ENCODE data around the gene DPH2. TPM values are rescaled to one million over a fixed set of nuclear protein-coding genes. Genes with fewer than 3 reads are reported as not detected.

The DPH2 gene
- total RNA-seq, 4 donors from 2014 or later: 13.4 to 26.7 (median 22.3) TPM

GRCh38 chr1:43947061-43947873 is 22.5 kb upstream of the DPH2 start:
- Histone ChIP-seq H3K27me3 (no peaks in the 10 kb centered on the region), H3K9me3 (no peaks in the 10 kb centered on the region), H3K27ac (peak overlapping the region; percentile 96 to 98 (median 96)), H3K36me3 (no peaks in the 10 kb centered on the region), H3K4me3 (replicated peaks in 1 of 3) (peak overlapping the region; percentile 33 to 83 (median 75)), H3K4me1 (peaks cover 25 to 54% of the 10 kb centered on the region in 2 donors)
- WGBS, 2 donors: 3 to 10% methylated on average over 12 to 17 of the region's 27 CpGs
- TF ChIP-seq POLR2A (IDR thresholded peaks at IDR 0.05) (no peak), CTCF (IDR thresholded peaks at IDR 0.05) (no peak)
- intact Hi-C loops (cut with DNase I): no loop called here
- DNase-seq: no peak

GRCh38 chr1:43947874-43948437 is 21.9 kb upstream of the DPH2 start:
- Histone ChIP-seq H3K4me1 (peaks cover 25 to 54% of the 10 kb centered on the region in 2 donors), H3K27ac (peak overlapping the region in 1 of 3 donors; percentile 96), H3K36me3 (no peaks in the 10 kb centered on the region), H3K4me3 (replicated peaks in 1 of 3) (peak overlapping the region in 1 of 3 donors; percentile 75), H3K27me3 (no peaks in the 10 kb centered on the region), H3K9me3 (no peaks in the 10 kb centered on the region)
- 21 to 33% methylated on average over 3 of the region's 3 CpGs for WGBS, 2 donors
- intact Hi-C loops (cut with DNase I): no loop called here
- no peak for TF ChIP-seq CTCF (IDR thresholded peaks at IDR 0.05)
- no peak for TF ChIP-seq POLR2A (IDR thresholded peaks at IDR 0.05)
- DNase-seq: no peak

GRCh38 chr1:43949678-43950077 is 20.1 kb upstream of the DPH2 start:
- H3K4me1 ChIP-seq: peaks cover 25 to 54% of the 10 kb centered on the region in 2 donors
- no peak overlapping the region for H3K27ac ChIP-seq
- no peaks in the 10 kb centered on the region for H3K9me3 ChIP-seq
- DNase-seq: no peak
- H3K36me3 ChIP-seq: no peaks in the 10 kb centered on the region
- 82 to 87% methylated on average over 5 to 13 of the region's 13 CpGs for WGBS, 2 donors
- H3K4me3 ChIP-seq (replicated peaks in 1 of 3): no peak overlapping the region
- H3K27me3 ChIP-seq: no peaks in the 10 kb centered on the region
- TF ChIP-seq CTCF (IDR thresholded peaks at IDR 0.05): no peak
- no peak for TF ChIP-seq POLR2A (IDR thresholded peaks at IDR 0.05)
- intact Hi-C loops (cut with DNase I): no loop called here

- 60 to 70% methylated on average over 4 of the region's 4 CpGs for WGBS, 2 donors
- H3K27ac ChIP-seq: peak overlapping the region in 2 of 3 donors; percentile 9 to 47
- intact Hi-C loops (cut with DNase I): no loop called here
Measured at GRCh38 chr1:43951021-43951985, 18.5 kb upstream of the DPH2 start.

More at GRCh38 chr1:43951021-43951985, 18.5 kb upstream of the DPH2 start:
- no peak overlapping the region for H3K4me3 ChIP-seq (replicated peaks in 1 of 3)
- H3K27me3 ChIP-seq: no peaks in the 10 kb centered on the region
- DNase-seq: peak; percentile 51 to 58
- peaks cover 0 to 2% of the 10 kb centered on the region in 2 donors for H3K36me3 ChIP-seq
- TF ChIP-seq POLR2A (IDR thresholded peaks at IDR 0.05) (no peak), CTCF (IDR thresholded peaks at IDR 0.05) (no peak)
- no peaks in the 10 kb centered on the region for H3K9me3 ChIP-seq
- H3K4me1 ChIP-seq: peaks cover 18 to 42% of the 10 kb centered on the region in 2 donors

Measured in thyroid gland (tissue), 4 donors.